ENCODE results near the gene LEF1. TPM values are rescaled to one million over a fixed set of nuclear protein-coding genes. Genes with fewer than 3 reads are reported as not detected.

Gene LEF1
- total and polyA plus RNA-seq, 2 of the 8 experiments (the other 6 are each of a cell fraction or from before 2014, with no cell fraction given): 2.6 to 5.2 TPM

DNA sequence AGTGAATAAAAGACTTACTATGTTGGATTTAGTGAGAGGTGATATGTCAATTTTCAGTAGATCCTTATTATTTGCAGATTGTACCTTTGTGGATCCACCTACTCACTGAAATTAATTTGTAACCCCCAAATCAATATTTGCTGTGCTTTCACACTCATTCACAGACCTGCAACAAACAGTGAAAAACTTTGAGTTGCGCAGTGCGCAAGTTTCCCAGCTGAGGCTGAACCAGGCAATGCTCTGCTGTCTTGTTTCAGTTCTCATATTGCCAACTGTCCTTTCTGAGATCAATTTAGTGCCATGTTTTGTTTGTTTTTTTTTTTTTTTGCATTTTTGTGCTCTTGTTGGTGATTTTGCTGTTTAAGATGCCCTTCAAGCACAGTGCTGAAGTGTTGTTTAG is 40.8 kb upstream of the LEF1 start:
- H3K27ac ChIP-seq (ENCODE audit: low read depth, low read length): no peak overlapping the region
- H3K14ac ChIP-seq (ENCODE audit: insufficient read length): no peak overlapping the region
- H3K36me3 ChIP-seq (ENCODE audit: control insufficient read depth in 2 of 4, insufficient read depth in 4 of 4, low read length in 3 of 4): no peaks in the 10 kb centered on the region
- no peak overlapping the region for H2BK15ac ChIP-seq (ENCODE audit: low read length)
- no peak overlapping the region for H2BK5ac ChIP-seq (ENCODE audit: low read depth, low read length)
- H3K23ac ChIP-seq (ENCODE audit: insufficient read length): no peak overlapping the region
- ChIA-PET POLR2A (ENCODE audit: partially characterized antibody) (no interaction called here), CTCF (ENCODE audit: partially characterized antibody) (no interaction called here)
- H3K79me1 ChIP-seq (ENCODE audit: low read depth, low read length): no peaks in the 10 kb centered on the region
- no peak overlapping the region for H4K5ac ChIP-seq (ENCODE audit: insufficient read length, low read depth, low read length)
- H3K4me1 ChIP-seq (replicated peaks in 1 of 4; ENCODE audit: control insufficient read depth in 3 of 4, insufficient read depth in 4 of 4, low read length in 3 of 4): no peaks in the 10 kb centered on the region
- H2BK12ac ChIP-seq (ENCODE audit: low read depth, low read length): no peak overlapping the region
- no peaks in the 10 kb centered on the region for H3K9me3 ChIP-seq (ENCODE audit: insufficient read depth in 2 of 2, low read depth in 1 of 2, low read length in 1 of 2)
- H3K27me3 ChIP-seq (replicated peaks in 1 of 4; ENCODE audit: control insufficient read depth in 3 of 4, extremely low read depth in 1 of 4, insufficient read depth in 3 of 4, low read length in 3 of 4): no peaks in the 10 kb centered on the region
- no peak overlapping the region for H3K4ac ChIP-seq (replicated peaks; ENCODE audit: insufficient read length, low read depth, low read length)
- H2BK20ac ChIP-seq (ENCODE audit: low read length): no peak overlapping the region
- 100% methylated on average over 2 of the region's 2 CpGs; no CpG with 5 or more reads in 1 of the 2 experiments for WGBS, 2 experiments (ENCODE audit: extremely low coverage in 1 of 2, insufficient coverage in 1 of 2, insufficient read length in 1 of 2, insufficient replicate concordance in 2 of 2, low coverage in 1 of 2, low lambda C conversion rate in 2 of 2, missing lambda C conversion rate in 1 of 2)
- no peak for FAIRE-seq
- no peaks in the 10 kb centered on the region for H4K20me1 ChIP-seq (replicated peaks in 1 of 2; ENCODE audit: control insufficient read depth in 1 of 2, insufficient read depth in 2 of 2, low read length in 2 of 2)
- no peak overlapping the region for H2AK5ac ChIP-seq (ENCODE audit: low read depth, low read length)
- no peak overlapping the region for H4K8ac ChIP-seq (ENCODE audit: extremely low read depth, insufficient read depth, low read length)
- no peak overlapping the region for H3K9ac ChIP-seq (replicated peaks in 1 of 4; ENCODE audit: extremely low read depth in 1 of 4, low read depth in 3 of 4, low read length in 3 of 4)
- H3K56ac ChIP-seq (replicated peaks; ENCODE audit: insufficient read length, low read depth, low read length): no peak overlapping the region
- no peak overlapping the region for H3K18ac ChIP-seq (ENCODE audit: extremely low read depth, low read length)
- H3K79me2 ChIP-seq (ENCODE audit: control insufficient read depth in 1 of 2, insufficient read depth in 2 of 2, low read length in 2 of 2): no peaks in the 10 kb centered on the region
- H3K4me2 ChIP-seq (ENCODE audit: insufficient read depth in 1 of 2, low read depth in 2 of 2, low read length in 2 of 2): no peak overlapping the region
- no peaks in the 10 kb centered on the region for H3K23me2 ChIP-seq (ENCODE audit: low read depth, low read length)
- DNase-seq (ENCODE audit: low read depth in 1 of 2, low spot score in 2 of 2): no peak
- H4K91ac ChIP-seq (replicated peaks; ENCODE audit: insufficient read length, low read length): no peak overlapping the region
- H2BK120ac ChIP-seq (replicated peaks; ENCODE audit: low read depth, low read length): no peak overlapping the region
- H2AFZ ChIP-seq (ENCODE audit: low read length): no peak overlapping the region
- TF ChIP-seq, protein P1, sequence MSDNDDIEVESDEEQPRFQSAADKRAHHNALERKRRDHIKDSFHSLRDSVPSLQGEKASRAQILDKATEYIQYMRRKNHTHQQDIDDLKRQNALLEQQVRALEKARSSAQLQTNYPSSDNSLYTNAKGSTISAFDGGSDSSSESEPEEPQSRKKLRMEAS (IDR thresholded peaks at IDR 0.05): no peak
- no peak for TF ChIP-seq JUND (IDR thresholded peaks at IDR 0.05; ENCODE audit: low read length)
- TF ChIP-seq HDAC6 (IDR thresholded peaks at IDR 0.05; ENCODE audit: low read depth, low read length): no peak
- TF ChIP-seq POLR2A (IDR thresholded peaks at IDR 0.05; ENCODE audit: control extremely low read depth in 1 of 2, low read depth in 2 of 2, low read length in 2 of 2): no peak
- no peak for TF ChIP-seq RFX5 (IDR thresholded peaks at IDR 0.05; ENCODE audit: borderline replicate concordance, low read depth, low read length)
- TF ChIP-seq RAD21 (IDR thresholded peaks at IDR 0.05 in 1 of 2, conservative IDR thresholded peaks at IDR 0.05 in 1 of 2; ENCODE audit: low read depth in 2 of 2, low read length in 2 of 2): no peak
- TF ChIP-seq RNF2 (IDR thresholded peaks at IDR 0.05; ENCODE audit: borderline replicate concordance, low read depth, low read length, missing control alignments, poor library complexity, severe bottlenecking): no peak
- TF ChIP-seq SUZ12 (IDR thresholded peaks at IDR 0.05; ENCODE audit: low read length): no peak
- TF ChIP-seq TAF7 (optimal IDR thresholded peaks at IDR 0.05; ENCODE audit: borderline replicate concordance, low read depth, low read length): no peak
- H3K4me3 ChIP-seq (ENCODE audit: extremely low read depth in 1 of 4, insufficient read depth in 2 of 4, low read depth in 3 of 4, low read length in 4 of 4): no peak overlapping the region

Data from H1 (cell line).